Lower leg skin (tissue), 3 donors: ENCODE data around the gene TUT4.

Experiments used
- POLR2A ChIP-seq, 2 donors: fragments of 450-650 bp; IDR thresholded peaks; one replicate each; pipeline ENCODE4 v1.6.1; 2016 to 2017; ENCODE audit warnings: antibody characterized with exemption in 2 of 2, mild to moderate bottlenecking in 1 of 2, moderate library complexity in 1 of 2
- TF ChIP-seq, protein P1 (sequence below), 3 donors: fragments of 450-650 bp; IDR thresholded peaks; one replicate each; pipeline ENCODE4 v1.5.1; 2016; ENCODE audit warnings: antibody characterized with exemption in 3 of 3, mild to moderate bottlenecking in 3 of 3, moderate library complexity in 2 of 3

- TF ChIP-seq POLR2A (IDR thresholded peaks at IDR 0.05), result no peak
- TF ChIP-seq, protein P1, sequence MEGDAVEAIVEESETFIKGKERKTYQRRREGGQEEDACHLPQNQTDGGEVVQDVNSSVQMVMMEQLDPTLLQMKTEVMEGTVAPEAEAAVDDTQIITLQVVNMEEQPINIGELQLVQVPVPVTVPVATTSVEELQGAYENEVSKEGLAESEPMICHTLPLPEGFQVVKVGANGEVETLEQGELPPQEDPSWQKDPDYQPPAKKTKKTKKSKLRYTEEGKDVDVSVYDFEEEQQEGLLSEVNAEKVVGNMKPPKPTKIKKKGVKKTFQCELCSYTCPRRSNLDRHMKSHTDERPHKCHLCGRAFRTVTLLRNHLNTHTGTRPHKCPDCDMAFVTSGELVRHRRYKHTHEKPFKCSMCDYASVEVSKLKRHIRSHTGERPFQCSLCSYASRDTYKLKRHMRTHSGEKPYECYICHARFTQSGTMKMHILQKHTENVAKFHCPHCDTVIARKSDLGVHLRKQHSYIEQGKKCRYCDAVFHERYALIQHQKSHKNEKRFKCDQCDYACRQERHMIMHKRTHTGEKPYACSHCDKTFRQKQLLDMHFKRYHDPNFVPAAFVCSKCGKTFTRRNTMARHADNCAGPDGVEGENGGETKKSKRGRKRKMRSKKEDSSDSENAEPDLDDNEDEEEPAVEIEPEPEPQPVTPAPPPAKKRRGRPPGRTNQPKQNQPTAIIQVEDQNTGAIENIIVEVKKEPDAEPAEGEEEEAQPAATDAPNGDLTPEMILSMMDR (IDR thresholded peaks at IDR 0.05), result no peak
Observed at GRCh38 chr1:52504720-52505119, 48.2 kb downstream of the TUT4 start.
